ENCODE results near the gene CREB3L4.

Gene CREB3L4

DNA sequence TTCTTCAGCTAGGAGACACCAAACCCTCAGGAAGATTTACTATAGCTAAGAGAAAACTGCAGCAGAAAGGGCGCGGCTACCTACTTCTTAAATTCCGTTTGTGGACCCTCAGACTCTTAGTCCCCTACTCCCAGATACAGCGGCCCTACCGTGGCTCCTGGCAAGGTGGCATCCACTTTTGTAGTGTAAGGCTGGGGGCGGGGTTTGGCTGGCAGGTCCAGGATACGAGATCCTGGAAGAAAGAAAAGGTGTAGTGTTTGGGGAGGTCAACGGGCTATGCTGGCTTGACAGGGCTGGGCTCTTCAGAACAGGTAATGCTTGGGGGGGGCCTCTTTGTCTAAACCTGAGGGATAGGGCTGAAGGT, 280 bp downstream of the CREB3L4 start:
- no peak for DNase-seq (ENCODE audit: low read depth)
- TF ChIP-seq, protein P1, sequence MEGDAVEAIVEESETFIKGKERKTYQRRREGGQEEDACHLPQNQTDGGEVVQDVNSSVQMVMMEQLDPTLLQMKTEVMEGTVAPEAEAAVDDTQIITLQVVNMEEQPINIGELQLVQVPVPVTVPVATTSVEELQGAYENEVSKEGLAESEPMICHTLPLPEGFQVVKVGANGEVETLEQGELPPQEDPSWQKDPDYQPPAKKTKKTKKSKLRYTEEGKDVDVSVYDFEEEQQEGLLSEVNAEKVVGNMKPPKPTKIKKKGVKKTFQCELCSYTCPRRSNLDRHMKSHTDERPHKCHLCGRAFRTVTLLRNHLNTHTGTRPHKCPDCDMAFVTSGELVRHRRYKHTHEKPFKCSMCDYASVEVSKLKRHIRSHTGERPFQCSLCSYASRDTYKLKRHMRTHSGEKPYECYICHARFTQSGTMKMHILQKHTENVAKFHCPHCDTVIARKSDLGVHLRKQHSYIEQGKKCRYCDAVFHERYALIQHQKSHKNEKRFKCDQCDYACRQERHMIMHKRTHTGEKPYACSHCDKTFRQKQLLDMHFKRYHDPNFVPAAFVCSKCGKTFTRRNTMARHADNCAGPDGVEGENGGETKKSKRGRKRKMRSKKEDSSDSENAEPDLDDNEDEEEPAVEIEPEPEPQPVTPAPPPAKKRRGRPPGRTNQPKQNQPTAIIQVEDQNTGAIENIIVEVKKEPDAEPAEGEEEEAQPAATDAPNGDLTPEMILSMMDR (IDR thresholded peaks at IDR 0.05; ENCODE audit: control insufficient read depth, insufficient read depth, low read depth, low read length, missing control alignments): no peak
- peak overlapping the region; percentile 62 for H3K4me3 ChIP-seq (ENCODE audit: control insufficient read depth, low read depth, low read length)

DNA sequence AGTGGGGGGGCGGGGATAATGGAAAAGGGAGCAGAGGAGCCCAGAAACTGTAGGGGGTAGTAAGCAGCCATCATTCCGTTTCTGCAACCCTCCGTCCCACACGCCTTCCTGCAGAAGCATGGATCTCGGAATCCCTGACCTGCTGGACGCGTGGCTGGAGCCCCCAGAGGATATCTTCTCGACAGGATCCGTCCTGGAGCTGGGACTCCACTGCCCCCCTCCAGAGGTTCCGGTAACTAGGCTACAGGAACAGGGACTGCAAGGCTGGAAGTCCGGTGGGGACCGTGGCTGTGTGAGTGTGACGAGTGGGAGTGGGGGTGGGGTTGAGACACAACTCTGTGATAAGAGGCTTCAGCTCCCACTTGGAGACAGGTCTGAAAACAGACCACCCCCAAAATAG, 706 bp downstream of the CREB3L4 start:
- TF ChIP-seq, protein P1 (IDR thresholded peaks at IDR 0.05; ENCODE audit: control insufficient read depth, insufficient read depth, low read depth, low read length, missing control alignments): no peak
- no peak for DNase-seq (ENCODE audit: low read depth)
- peak overlapping the region; percentile 62 for H3K4me3 ChIP-seq (ENCODE audit: control insufficient read depth, low read depth, low read length)

DNA sequence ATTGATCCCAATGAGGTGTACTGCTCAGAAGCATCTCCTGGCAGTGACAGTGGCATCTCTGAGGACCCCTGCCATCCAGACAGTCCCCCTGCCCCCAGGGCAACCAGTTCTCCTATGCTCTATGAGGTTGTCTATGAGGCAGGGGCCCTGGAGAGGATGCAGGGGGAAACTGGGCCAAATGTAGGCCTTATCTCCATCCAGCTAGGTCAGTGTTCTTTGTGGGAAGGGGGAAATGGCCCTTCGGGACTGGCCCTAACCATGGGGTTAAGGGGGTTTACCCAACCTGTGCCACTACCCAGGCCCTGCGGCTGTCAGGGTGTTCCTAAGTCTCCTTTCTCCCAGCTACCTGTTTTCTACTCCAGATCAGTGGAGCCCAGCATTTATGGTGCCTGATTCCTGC, 1.3 kb downstream of the CREB3L4 start:
- TF ChIP-seq, protein P1 (IDR thresholded peaks at IDR 0.05; ENCODE audit: control insufficient read depth, insufficient read depth, low read depth, low read length, missing control alignments): no peak
- H3K4me3 ChIP-seq (ENCODE audit: control insufficient read depth, low read depth, low read length): no peak overlapping the region
- no peak for DNase-seq (ENCODE audit: low read depth)

DNA sequence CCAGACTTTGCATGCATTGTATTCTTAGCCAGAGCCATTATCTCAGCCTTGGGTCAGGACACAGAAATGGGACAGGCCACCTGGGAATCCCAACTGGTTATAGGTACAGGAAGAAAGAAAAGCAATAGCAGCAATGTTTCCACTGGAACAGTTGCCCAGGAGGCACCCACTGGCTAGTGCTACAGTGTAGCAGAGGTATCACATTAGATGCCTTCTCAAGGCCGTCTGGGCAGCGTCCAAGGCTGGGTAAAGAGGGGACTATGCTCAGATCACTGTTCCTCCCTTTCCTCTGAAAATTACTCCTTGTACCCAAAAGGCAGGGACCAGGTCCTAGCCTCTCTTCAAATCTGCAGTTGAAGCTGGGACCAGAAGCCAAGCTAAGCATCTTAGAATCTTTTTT, 2.6 kb downstream of the CREB3L4 start:
- TF ChIP-seq, protein P1 (IDR thresholded peaks at IDR 0.05; ENCODE audit: control insufficient read depth, insufficient read depth, low read depth, low read length, missing control alignments): no peak
- no peak for DNase-seq (ENCODE audit: low read depth)
- no peak overlapping the region for H3K4me3 ChIP-seq (ENCODE audit: control insufficient read depth, low read depth, low read length)

DNA sequence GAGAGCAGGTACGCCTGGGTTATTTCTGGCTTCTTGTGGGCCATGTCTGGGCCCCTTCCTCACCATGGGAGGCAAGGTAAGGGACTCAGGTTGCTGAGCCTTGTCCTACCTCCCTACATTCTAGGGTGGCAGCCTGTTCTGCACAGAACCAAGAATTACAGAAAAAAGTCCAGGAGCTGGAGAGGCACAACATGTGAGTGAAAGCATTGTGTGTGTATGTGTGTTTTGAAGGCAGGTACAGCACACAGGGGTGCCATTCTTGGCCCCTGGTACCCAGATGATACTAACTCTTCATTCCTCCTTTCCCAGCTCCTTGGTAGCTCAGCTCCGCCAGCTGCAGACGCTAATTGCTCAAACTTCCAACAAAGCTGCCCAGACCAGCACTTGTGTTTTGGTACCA, 5.4 kb downstream of the CREB3L4 start:
- TF ChIP-seq, protein P1 (IDR thresholded peaks at IDR 0.05; ENCODE audit: control insufficient read depth, insufficient read depth, low read depth, low read length, missing control alignments): no peak
- no peak overlapping the region for H3K4me3 ChIP-seq (ENCODE audit: control insufficient read depth, low read depth, low read length)
- DNase-seq (ENCODE audit: low read depth): no peak

DNA sequence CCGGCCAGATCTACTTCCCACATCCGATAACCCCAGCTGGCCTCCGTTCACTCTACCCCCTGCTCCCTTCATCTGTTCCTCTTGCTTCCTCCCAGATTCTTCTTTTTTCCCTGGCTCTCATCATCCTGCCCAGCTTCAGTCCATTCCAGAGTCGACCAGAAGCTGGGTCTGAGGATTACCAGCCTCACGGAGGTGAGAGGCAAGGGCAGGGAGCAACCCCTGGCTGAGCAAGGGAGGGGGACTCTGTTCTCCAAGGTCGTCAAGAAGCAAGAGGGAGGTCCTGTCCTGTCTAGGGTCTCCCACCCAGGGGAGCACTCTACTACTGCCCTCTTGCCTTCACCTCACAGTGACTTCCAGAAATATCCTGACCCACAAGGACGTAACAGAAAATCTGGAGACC, 5.8 kb downstream of the CREB3L4 start:
- no peak for DNase-seq (ENCODE audit: low read depth)
- no peak overlapping the region for H3K4me3 ChIP-seq (ENCODE audit: control insufficient read depth, low read depth, low read length)
- TF ChIP-seq, protein P1 (IDR thresholded peaks at IDR 0.05; ENCODE audit: control insufficient read depth, insufficient read depth, low read depth, low read length, missing control alignments): no peak

DNA sequence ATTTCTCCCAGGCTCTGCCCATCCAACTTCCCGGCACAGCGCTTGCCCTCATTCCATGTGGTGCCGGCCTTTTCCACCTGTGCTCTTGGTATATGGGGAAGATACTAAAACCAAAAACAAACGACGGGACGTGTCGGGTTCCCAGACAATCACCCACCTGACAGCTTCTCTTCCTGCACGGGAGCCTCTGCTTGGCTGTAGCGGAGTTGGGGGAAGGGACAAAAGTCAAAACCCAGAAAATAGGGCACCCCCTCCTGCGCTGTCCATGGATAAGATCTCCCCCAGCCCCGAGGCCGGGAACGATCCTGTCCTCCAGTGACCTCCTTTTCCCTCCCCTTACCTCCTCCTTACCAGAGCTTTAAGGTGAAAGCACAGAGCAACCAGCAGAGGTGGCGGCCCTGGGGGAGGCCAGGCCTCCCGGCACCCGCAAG, 9.1 kb downstream of the CREB3L4 start:
- no peak for DNase-seq (ENCODE audit: low read depth)
- H3K4me3 ChIP-seq (ENCODE audit: control insufficient read depth, low read depth, low read length): peak overlapping the region; percentile 89
- TF ChIP-seq, protein P1 (IDR thresholded peaks at IDR 0.05; ENCODE audit: control insufficient read depth, insufficient read depth, low read depth, low read length, missing control alignments): no peak

Measured in AG09309 (cell line).